GM18868 (cell line): ENCODE data around the gene NPTN.
"Not testable (repeated sequence)": the region's sequence is repeated elsewhere in the genome, so short reads cannot be mapped to it uniquely, and the experiment has no call there.

ENCODE experiments used
- ATAC-seq: cut with Tn5 transposase; IDR thresholded peaks from one replicate; pipeline ENCODE4 v1.9.1; 2021; ENCODE audit warnings: mild to moderate bottlenecking, moderate library complexity; ENCODE audit not compliant: unreplicated experiment

NPTN gene

DNA sequence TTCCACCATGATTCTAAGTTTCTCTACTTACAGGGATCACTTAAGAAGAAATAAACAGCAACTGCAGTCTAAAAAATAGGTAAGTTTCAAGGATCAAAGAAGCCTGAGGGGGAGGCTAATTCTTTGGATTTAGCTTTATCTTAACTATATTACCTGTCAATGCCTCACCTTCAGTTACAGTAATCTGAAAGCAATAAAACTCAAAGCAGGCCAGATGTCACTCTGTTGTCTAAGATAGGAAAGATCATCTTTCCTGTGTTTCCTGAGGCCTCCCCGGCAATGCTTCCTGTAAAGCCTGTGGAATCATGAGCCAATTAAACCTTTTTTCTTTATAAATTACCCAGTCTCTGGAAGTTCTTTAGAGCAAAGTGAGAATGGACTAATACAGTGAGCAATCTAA is 60.2 kb downstream of the NPTN start:
- no peak for ATAC-seq

DNA sequence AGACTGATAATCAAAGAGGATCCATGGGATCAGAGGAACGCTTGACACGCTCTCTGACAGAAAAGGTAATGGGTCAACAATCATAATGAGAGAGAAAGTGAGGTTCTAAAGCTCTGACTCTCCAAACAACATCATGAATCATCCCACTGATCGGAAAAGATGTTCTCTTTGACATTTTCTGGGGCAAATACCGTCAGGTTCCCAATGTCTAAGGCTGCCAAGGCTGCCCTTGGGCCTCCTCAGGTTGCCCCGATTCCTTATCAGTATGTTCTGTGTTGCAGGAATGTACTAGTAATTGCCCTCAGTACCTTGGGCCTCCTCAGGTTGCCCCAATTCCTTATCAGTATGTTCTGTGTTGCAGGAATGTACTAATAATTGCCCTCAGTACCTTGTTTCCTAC is 60.9 kb downstream of the NPTN start:
- no peak for ATAC-seq

DNA sequence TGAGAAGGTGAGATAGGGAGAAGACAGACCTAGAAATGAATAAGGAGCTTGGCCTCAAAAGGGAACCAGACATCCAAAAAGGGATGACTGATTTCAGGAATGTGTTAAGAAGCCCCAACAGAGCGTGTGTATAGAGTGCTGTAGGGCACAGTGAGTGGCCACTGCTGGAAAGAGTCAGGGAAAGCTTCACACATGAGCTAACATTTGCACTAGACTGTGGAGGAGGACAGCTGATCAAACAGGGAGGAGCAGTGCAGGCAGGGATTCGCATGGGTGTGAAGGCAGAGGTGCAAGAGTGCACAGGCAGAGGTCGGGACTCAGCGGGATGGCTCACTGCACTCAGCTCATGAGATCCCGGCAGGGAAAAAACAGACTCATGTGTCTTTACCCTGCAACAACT is 61.8 kb downstream of the NPTN start:
- no peak for ATAC-seq

- ATAC-seq: no peak
Observed at GRCh38 chr15:73570355-73571032, 62.7 kb downstream of the NPTN start.

GRCh38 chr15:73569361-73569760 is 63.8 kb downstream of the NPTN start:
- no peak for ATAC-seq

- ATAC-seq: no peak
Observed at GRCh38 chr15:73568564-73569280, 64.5 kb downstream of the NPTN start.

- ATAC-seq: no peak
Observed at GRCh38 chr15:73567020-73567419, 66.2 kb downstream of the NPTN start.

- no peak for ATAC-seq
Observed at GRCh38 chr15:73564255-73564654, 68.9 kb downstream of the NPTN start.

DNA sequence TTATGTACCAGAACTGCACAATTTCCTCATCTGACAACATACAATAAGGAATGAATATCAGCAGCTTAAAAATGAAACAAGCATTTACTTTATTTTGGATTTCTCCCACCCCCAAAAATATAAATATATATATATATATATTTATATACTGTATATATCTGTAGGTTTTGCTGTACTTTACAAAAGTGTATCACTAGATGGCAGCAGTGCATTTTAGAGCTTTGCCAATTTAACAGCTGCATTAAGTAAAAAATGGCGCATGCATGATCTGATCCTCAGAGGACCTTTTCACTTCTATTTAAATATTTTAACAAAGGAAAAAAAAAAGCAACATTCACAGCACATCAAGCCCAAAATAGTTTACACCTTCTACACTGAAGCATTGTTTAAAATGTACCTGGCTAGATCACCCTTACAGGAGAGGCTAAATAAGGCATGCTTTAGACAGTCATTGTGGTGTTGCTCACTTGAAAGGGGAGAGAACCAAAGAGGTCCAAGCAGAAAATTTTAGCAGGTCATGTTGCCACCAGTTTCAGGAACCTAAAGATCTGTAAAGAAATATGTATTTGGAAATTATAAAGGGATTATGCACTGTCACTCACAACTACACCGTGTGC is 72.6 kb downstream of the NPTN start:
- no peak for ATAC-seq

DNA sequence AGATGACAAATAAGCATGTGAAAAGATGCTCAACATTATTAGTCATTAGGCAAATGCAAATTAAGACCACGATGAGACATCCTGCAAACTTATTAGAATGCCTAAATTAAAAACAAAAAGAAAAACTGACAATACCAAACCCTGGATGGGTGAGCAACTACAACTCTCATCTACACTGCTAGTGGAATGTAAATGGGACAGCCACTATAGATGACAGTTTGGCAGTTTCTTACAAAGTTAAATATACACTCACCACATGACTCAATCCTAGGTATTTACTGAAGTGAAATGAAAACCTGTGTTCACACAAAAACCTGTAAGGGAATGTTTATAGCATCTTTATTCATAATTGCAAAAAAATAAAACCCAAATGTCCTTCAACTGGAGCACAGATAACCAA is 74.7 kb downstream of the NPTN start:
- no peak for ATAC-seq

- no peak for ATAC-seq
Observed at GRCh38 chr15:73555080-73555479, 78.1 kb downstream of the NPTN start.

DNA sequence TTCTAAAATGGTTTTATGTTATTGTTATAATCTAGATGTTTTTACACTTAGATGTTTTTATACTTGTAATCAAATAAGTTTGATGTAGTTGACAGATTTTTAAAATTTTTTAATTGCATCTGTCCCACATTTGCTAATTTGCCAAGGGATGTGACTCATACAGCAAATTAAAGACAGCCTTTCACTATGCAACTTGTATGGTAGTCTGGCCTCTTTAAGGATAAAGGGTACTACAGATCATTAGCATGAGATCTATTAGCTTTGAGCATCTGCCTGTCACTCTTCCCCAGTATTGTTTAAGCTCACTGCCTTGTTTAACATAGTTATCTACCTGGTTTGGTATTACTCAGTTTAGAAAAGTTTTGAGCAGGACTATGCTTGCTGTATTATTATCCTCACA is 83.0 kb downstream of the NPTN start:
- no peak for ATAC-seq

DNA sequence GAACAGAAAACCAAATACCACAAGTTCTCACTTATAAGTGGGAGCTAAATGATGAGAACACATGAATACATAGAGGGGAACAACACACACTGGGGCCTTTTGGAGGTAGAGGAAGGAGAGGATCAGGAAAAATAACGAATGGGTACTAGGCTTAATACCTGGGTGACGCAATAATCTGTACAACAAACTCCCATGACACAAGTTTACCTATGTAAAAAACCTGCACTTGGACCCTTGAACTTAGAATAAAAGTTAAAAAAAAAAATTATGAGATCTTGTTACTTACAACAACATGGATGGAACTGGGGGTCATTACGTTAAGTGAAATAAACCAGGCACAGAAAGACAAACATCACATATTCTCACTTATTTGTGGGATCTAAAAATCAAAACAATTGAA is 84.3 kb downstream of the NPTN start:
- not testable (repeated sequence) for ATAC-seq

DNA sequence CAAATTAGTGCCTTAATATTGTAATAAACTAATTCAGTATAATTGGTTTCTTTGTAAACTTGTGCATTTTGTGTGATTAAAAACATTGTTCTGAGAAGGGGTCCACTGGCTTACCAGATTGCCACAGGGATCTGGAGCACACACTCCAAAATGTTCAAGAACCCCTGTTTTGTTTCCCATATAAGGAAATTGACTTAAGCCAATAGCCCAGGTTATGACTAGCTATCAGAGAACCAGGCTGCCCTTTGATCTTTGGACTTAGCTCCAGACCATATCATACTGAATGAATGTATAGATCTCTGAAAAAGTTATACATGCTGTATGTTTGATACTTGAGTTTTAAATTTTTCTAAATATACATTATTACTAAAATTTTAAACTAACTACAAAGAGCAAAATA is 91.7 kb downstream of the NPTN start:
- no peak for ATAC-seq

GRCh38 chr15:73540161-73540560 is 93.0 kb downstream of the NPTN start:
- ATAC-seq: no peak

DNA sequence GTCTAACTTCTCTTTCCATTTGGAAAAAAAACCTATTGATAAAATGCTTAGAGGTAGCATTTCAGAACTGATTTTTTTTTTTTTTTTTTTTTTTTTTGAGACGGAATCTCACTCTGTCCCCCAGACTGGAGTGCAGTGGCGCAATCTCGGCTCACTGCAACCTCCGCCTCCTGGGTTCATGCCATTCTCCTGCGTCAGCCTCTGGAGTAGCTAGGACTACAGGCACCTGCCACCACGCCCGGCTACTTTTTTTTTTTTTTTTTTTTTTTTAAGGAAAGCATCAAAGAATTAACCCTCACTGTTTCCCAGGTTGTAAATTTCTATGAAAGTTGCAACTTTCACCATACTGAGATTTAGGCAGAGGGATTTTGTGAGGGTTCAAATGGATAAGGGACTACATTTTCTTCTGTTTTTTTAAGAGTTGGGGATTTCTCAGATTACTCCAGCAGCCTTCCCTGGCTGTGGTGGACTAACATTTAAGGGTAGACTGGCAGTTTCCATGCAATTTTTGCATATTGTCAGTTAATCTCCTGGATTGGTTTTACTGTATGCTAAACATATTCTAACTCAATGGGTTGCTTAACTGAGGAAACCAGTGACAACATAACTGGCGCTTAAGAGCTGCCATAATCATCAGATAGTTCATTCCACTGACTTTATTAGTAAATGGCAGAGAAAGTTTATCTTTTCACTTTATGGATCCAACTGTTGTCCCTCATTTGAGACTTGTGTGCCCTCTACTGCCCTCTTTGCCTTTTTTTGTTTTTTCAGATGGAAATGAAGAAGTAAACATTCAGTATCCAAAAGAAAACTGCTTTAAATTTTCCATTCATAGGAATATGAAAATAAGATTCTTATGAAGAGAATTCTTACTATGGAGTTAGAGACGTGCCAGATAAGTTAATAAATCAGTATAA is 93.7 kb downstream of the NPTN start:
- ATAC-seq: no peak

DNA sequence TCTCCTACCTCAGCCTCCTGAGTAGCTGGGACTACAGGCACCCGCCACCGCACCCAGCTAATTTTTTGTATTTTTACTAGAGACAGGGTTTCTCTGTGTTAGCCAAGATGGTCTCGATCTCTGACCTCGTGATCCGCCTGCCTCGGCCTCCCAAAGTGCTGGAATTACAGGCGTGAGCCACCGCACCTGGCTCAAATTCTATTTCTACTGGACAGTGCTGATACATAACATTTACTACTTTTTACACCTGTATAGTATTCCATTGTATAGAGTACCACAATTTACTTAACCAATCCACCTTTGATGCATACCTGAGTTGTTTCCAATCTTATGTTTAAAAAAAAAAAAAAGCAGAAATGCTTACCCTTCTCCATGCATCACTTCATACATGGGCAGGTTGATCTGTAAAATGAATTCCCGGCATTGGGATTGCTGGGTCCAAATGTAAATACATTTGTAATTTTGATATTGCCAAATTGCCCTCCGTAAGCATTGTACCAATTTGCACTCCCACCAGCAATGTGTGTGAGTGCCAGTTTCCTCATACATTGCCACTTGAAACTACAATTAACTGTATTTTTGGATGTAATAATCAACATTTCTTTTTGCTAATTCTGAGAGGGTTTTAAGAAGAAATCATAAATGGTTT is 94.5 kb downstream of the NPTN start:
- ATAC-seq: no peak

DNA sequence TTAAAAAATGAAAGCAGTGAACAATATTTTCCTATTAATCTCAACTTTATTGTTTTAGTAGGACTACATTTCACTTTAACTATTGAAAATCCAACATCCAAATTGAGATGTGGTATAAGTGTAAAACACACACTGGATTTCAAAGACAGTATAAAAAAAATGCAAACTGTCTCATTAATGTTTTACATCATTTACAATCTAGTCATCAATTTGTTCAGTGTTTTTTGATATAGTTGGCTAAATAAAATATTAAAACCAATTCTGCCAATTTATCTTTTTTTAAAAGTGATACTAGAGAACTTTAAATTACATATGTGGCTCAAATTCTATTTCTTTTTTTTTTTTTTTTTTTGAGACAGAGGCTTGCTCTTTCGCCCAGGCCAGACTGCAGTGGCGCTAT is 95.1 kb downstream of the NPTN start:
- no peak for ATAC-seq

- no peak for ATAC-seq
Observed at GRCh38 chr15:73530649-73531048, 102.5 kb downstream of the NPTN start.

- no peak for ATAC-seq
Observed at GRCh38 chr15:73527598-73527997, 105.6 kb downstream of the NPTN start.

GRCh38 chr15:73524919-73525318 is 108.3 kb downstream of the NPTN start:
- ATAC-seq: no peak
